ENCODE data around the gene CSTPP1.
"Not testable (repeated sequence)": the region's sequence is repeated elsewhere in the genome, so short reads cannot be mapped to it uniquely, and the experiment has no call there.

CSTPP1 gene

GRCh38 chr11:46997796-46998195 lies 61.2 kb downstream of the CSTPP1 start:
- H3K27me3 ChIP-seq (replicated peaks in 2 of 5; ENCODE audit: control insufficient read depth in 4 of 5, insufficient read depth in 5 of 5, low read length in 4 of 5); POLR2A ChIA-PET; H3K36me3 ChIP-seq (ENCODE audit: control insufficient read depth in 4 of 4, insufficient read depth in 4 of 4, low read length in 3 of 4); H3K27ac ChIP-seq (ENCODE audit: insufficient read depth in 1 of 2, low read depth in 1 of 2, low read length in 2 of 2, poor library complexity in 1 of 2, severe bottlenecking in 2 of 2); DNase-seq; H3K9me3 ChIP-seq (ENCODE audit: control extremely low read depth in 1 of 5, control insufficient read depth in 4 of 5, insufficient read depth in 2 of 5, low read depth in 1 of 5, low read length in 4 of 5); H3K4me3 ChIP-seq (ENCODE audit: control insufficient read depth in 1 of 7, extremely low read depth in 1 of 7, insufficient read depth in 4 of 7, low read depth in 2 of 7, low read length in 6 of 7): not testable (repeated sequence)
- CTCF ChIA-PET, result interaction anchor here (0.9 to 1.6 kb wide), 4 partner anchors 8 to 157 kb away, joined by 3 to 7 read pairs (median 4); no protein-coding TSS in a partner anchor
- over 99% methylated on average over 13 of the region's 14 CpGs for WGBS (ENCODE audit: insufficient coverage)
- H3K4me1 ChIP-seq (ENCODE audit: control extremely low read depth in 1 of 4, control insufficient read depth in 4 of 4, insufficient read depth in 4 of 4, low read length in 3 of 4), result peaks cover 12 to 30% (median 18%) of the 10 kb centered on the region in 4 experiments

DNA sequence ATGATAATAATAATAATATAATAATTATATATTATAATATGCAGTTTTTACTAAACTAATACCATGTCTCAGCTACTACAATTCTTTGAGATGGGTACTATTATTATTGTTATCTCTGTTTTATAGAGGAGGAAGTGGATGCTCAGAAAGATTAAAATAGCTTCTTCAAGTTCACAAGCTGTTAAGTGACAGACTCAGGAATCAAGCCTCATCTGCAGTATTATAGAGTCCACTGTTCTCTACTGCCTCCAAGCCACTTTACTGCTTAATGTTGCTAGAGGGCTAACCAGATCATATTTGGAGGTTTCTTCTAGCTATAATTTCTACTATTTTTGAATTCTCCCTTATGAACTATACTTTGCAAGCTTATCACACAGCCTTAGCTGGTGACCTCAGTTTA lies 62.7 kb downstream of the CSTPP1 start:
- Histone ChIP-seq H3K27ac (ENCODE audit: insufficient read depth in 1 of 2, low read depth in 1 of 2, low read length in 2 of 2, poor library complexity in 1 of 2, severe bottlenecking in 2 of 2) (no peak overlapping the region), H3K36me3 (ENCODE audit: control insufficient read depth in 4 of 4, insufficient read depth in 4 of 4, low read length in 3 of 4) (peaks cover 0 to 4% (median 2%) of the 10 kb centered on the region in 4 experiments), H3K4me3 (ENCODE audit: control insufficient read depth in 1 of 7, extremely low read depth in 1 of 7, insufficient read depth in 4 of 7, low read depth in 2 of 7, low read length in 6 of 7) (no peak overlapping the region), H3K9me3 (ENCODE audit: control extremely low read depth in 1 of 5, control insufficient read depth in 4 of 5, insufficient read depth in 2 of 5, low read depth in 1 of 5, low read length in 4 of 5) (no peaks in the 10 kb centered on the region), H3K27me3 (replicated peaks in 2 of 5; ENCODE audit: control insufficient read depth in 4 of 5, insufficient read depth in 5 of 5, low read length in 4 of 5) (no peaks in the 10 kb centered on the region), H3K4me1 (ENCODE audit: control extremely low read depth in 1 of 4, control insufficient read depth in 4 of 4, insufficient read depth in 4 of 4, low read length in 3 of 4) (peaks cover 23 to 42% (median 32%) of the 10 kb centered on the region in 4 experiments)
- DNase-seq, result peak in 1 of 3 donors; percentile 31
- ChIA-PET CTCF (interaction anchor here (1.1 to 2.6 kb wide), 5 partner anchors 10 to 72 kb away, joined by 3 to 9 read pairs (median 5); no protein-coding TSS in a partner anchor), POLR2A (no interaction called here)

GRCh38 chr11:47000033-47000432 lies 63.5 kb downstream of the CSTPP1 start:
- WGBS (ENCODE audit: insufficient coverage), result 90% methylated on average over 2 of the region's 2 CpGs
- Histone ChIP-seq H3K36me3 (ENCODE audit: control insufficient read depth in 4 of 4, insufficient read depth in 4 of 4, low read length in 3 of 4) (peaks cover 0 to 4% (median 2%) of the 10 kb centered on the region in 4 experiments), H3K4me1 (ENCODE audit: control extremely low read depth in 1 of 4, control insufficient read depth in 4 of 4, insufficient read depth in 4 of 4, low read length in 3 of 4) (peaks cover 29 to 48% (median 40%) of the 10 kb centered on the region in 4 experiments), H3K27ac (ENCODE audit: insufficient read depth in 1 of 2, low read depth in 1 of 2, low read length in 2 of 2, poor library complexity in 1 of 2, severe bottlenecking in 2 of 2) (no peak overlapping the region), H3K9me3 (ENCODE audit: control extremely low read depth in 1 of 5, control insufficient read depth in 4 of 5, insufficient read depth in 2 of 5, low read depth in 1 of 5, low read length in 4 of 5) (no peaks in the 10 kb centered on the region), H3K4me3 (ENCODE audit: control insufficient read depth in 1 of 7, extremely low read depth in 1 of 7, insufficient read depth in 4 of 7, low read depth in 2 of 7, low read length in 6 of 7) (no peak overlapping the region), H3K27me3 (replicated peaks in 2 of 5; ENCODE audit: control insufficient read depth in 4 of 5, insufficient read depth in 5 of 5, low read length in 4 of 5) (no peaks in the 10 kb centered on the region)
- ChIA-PET POLR2A (interaction anchor here (0.6 kb wide), 1 partner anchor 37 kb away, joined by 3 read pairs; no protein-coding TSS in a partner anchor), CTCF (interaction anchor here (0.7 to 2.6 kb wide), 7 partner anchors 13 to 153 kb away, joined by 3 to 9 read pairs (median 3); no protein-coding TSS in a partner anchor)
- DNase-seq, result peak in 1 of 3 donors; percentile 26

- CTCF ChIA-PET, result interaction anchor here (1.3 to 1.6 kb wide), 2 partner anchors 9 to 88 kb away, joined by 4 read pairs; no protein-coding TSS in a partner anchor
- 0% methylated on average over 1 of the region's 3 CpGs for WGBS (ENCODE audit: insufficient coverage)
- Histone ChIP-seq H3K27ac (ENCODE audit: insufficient read depth in 1 of 2, low read depth in 1 of 2, low read length in 2 of 2, poor library complexity in 1 of 2, severe bottlenecking in 2 of 2) (peak overlapping the region in 1 of 2 experiments; percentile 52), H3K27me3 (replicated peaks in 2 of 5; ENCODE audit: control insufficient read depth in 4 of 5, insufficient read depth in 5 of 5, low read length in 4 of 5) (no peaks in the 10 kb centered on the region), H3K4me3 (ENCODE audit: control insufficient read depth in 1 of 7, extremely low read depth in 1 of 7, insufficient read depth in 4 of 7, low read depth in 2 of 7, low read length in 6 of 7) (peak overlapping the region in 1 of 7 experiments; percentile 12), H3K36me3 (ENCODE audit: control insufficient read depth in 4 of 4, insufficient read depth in 4 of 4, low read length in 3 of 4) (peaks cover 0 to 4% (median 2%) of the 10 kb centered on the region in 4 experiments), H3K4me1 (ENCODE audit: control extremely low read depth in 1 of 4, control insufficient read depth in 4 of 4, insufficient read depth in 4 of 4, low read length in 3 of 4) (peaks cover 29 to 57% (median 51%) of the 10 kb centered on the region in 4 experiments), H3K9me3 (ENCODE audit: control extremely low read depth in 1 of 5, control insufficient read depth in 4 of 5, insufficient read depth in 2 of 5, low read depth in 1 of 5, low read length in 4 of 5) (no peaks in the 10 kb centered on the region)
- peak in 2 of 3 donors; percentile 62 to 77 for DNase-seq
- POLR2A ChIA-PET, result no interaction called here
Observed at GRCh38 chr11:47001781-47002181, 65.2 kb downstream of the CSTPP1 start.

DNA sequence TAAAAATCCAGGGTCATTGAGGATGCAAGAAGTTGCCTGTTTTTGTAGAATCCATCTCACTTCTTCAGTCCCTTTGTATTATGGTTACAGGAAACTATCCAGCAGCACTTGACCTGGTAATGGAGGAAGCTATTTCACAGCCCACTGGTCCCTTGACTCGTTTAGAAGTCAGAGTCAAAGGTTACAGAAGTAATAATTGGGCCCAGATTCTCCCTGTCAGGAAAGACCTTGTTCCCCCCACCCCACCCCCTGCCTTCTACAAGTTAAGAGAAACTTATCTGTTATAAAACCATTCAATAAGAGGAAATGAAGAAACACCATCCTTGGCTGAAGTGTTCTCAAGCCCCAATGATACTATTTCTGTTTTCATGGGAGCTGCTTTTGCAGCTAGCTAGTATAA lies 65.8 kb downstream of the CSTPP1 start:
- Histone ChIP-seq H3K9me3 (ENCODE audit: control extremely low read depth in 1 of 5, control insufficient read depth in 4 of 5, insufficient read depth in 2 of 5, low read depth in 1 of 5, low read length in 4 of 5) (no peaks in the 10 kb centered on the region), H3K27me3 (replicated peaks in 2 of 5; ENCODE audit: control insufficient read depth in 4 of 5, insufficient read depth in 5 of 5, low read length in 4 of 5) (no peaks in the 10 kb centered on the region)
- WGBS (ENCODE audit: insufficient coverage), result no CpG with 5 or more reads among the region's 1 CpG

DNA sequence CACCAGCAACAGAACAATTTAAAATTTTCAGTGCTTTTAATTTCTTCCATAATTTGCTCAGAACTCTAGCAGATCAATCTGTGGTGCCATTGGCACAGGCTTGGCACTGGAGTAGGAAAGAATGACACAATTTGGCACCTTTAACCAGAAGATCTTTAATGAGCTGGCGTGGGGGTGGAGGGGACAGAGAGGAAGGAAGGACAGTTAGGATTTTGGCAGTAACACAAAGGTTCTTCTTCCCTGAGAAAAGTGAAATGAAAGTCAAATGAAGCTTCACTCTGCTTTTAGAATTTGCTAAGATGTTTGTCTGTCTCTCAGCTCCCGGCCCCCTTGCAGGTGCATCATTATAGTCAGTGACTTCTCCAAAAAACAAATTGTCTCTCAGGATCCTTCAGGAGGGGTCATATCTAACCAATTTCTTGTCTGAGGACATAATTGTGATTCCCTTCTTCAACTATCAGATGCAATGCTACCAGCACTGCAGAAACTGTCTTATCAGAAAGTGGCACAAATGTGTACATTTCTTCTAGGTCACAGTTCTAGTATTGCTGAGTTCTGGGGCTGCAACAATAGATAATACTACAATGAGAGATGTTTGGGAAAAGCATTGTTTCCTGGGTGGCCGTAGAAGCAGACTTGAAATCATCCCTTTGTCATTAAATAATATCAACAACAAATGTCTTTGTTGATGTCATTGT lies 66.8 kb downstream of the CSTPP1 start:
- H3K4me1 ChIP-seq (ENCODE audit: control extremely low read depth in 1 of 4, control insufficient read depth in 4 of 4, insufficient read depth in 4 of 4, low read length in 3 of 4), result peaks cover 29 to 57% (median 51%) of the 10 kb centered on the region in 4 experiments
- peak overlapping the region in 1 of 2 experiments; percentile 38 for H3K27ac ChIP-seq (ENCODE audit: insufficient read depth in 1 of 2, low read depth in 1 of 2, low read length in 2 of 2, poor library complexity in 1 of 2, severe bottlenecking in 2 of 2)
- ChIA-PET POLR2A (interaction anchor here (0.6 to 0.7 kb wide), 2 partner anchors 40 to 253 kb away, joined by 3 to 4 read pairs; no protein-coding TSS in a partner anchor), CTCF (interaction anchor here (0.6 to 1.4 kb wide), 4 partner anchors 16 to 389 kb away, joined by 3 to 4 read pairs (median 3); no protein-coding TSS in a partner anchor)
- DNase-seq, result peak in 1 of 3 donors; percentile 34
- WGBS (ENCODE audit: insufficient coverage), result 62% methylated on average over 2 of the region's 3 CpGs
- no peaks in the 10 kb centered on the region for H3K27me3 ChIP-seq (replicated peaks in 2 of 5; ENCODE audit: control insufficient read depth in 4 of 5, insufficient read depth in 5 of 5, low read length in 4 of 5)
- no peaks in the 10 kb centered on the region for H3K36me3 ChIP-seq (ENCODE audit: control insufficient read depth in 4 of 4, insufficient read depth in 4 of 4, low read length in 3 of 4)
- H3K4me3 ChIP-seq (ENCODE audit: control insufficient read depth in 1 of 7, extremely low read depth in 1 of 7, insufficient read depth in 4 of 7, low read depth in 2 of 7, low read length in 6 of 7), result peak overlapping the region in 1 of 7 experiments; percentile 31
- no peaks in the 10 kb centered on the region for H3K9me3 ChIP-seq (ENCODE audit: control extremely low read depth in 1 of 5, control insufficient read depth in 4 of 5, insufficient read depth in 2 of 5, low read depth in 1 of 5, low read length in 4 of 5)

More for the DNA sequence above, 65.8 kb downstream of the CSTPP1 start:
- POLR2A ChIA-PET, result no interaction called here
- Histone ChIP-seq H3K4me1 (ENCODE audit: control extremely low read depth in 1 of 4, control insufficient read depth in 4 of 4, insufficient read depth in 4 of 4, low read length in 3 of 4) (peaks cover 29 to 57% (median 51%) of the 10 kb centered on the region in 4 experiments), H3K27ac (ENCODE audit: insufficient read depth in 1 of 2, low read depth in 1 of 2, low read length in 2 of 2, poor library complexity in 1 of 2, severe bottlenecking in 2 of 2) (peak overlapping the region in 1 of 2 experiments; percentile 52), H3K36me3 (ENCODE audit: control insufficient read depth in 4 of 4, insufficient read depth in 4 of 4, low read length in 3 of 4) (peaks cover 0 to 4% (median 2%) of the 10 kb centered on the region in 4 experiments), H3K4me3 (ENCODE audit: control insufficient read depth in 1 of 7, extremely low read depth in 1 of 7, insufficient read depth in 4 of 7, low read depth in 2 of 7, low read length in 6 of 7) (no peak overlapping the region)
- DNase-seq, result peak in 2 of 3 donors; percentile 9 to 31
- CTCF ChIA-PET, result interaction anchor here (1.0 to 1.6 kb wide), 4 partner anchors 9 to 89 kb away, joined by 3 to 4 read pairs (median 4); no protein-coding TSS in a partner anchor

DNA sequence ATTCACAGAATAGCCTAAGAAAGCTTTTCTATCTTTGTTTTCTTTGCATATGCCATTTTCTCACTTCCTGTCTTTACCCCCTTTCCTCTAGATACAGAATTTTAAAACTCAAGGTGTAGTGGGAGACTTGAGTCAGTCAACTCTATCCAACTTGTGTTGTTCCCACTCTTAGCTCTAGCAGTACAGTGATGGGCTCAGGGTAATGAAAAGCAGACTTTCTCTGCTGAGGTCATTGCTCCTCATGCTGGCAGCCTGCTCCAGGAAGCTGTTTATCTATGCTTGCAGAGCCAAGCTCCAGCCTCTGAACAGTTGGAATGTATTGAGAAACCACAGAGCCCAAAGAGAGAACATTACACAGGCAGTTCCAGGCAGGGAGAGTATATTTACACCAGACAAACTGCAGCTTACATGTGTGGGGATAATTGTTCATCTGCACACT lies 68.1 kb downstream of the CSTPP1 start:
- H3K9me3 ChIP-seq (ENCODE audit: control extremely low read depth in 1 of 5, control insufficient read depth in 4 of 5, insufficient read depth in 2 of 5, low read depth in 1 of 5, low read length in 4 of 5), result no peaks in the 10 kb centered on the region
- ChIA-PET CTCF (interaction anchor here (1.3 kb wide), 1 partner anchor 88 kb away, joined by 5 read pairs; no protein-coding TSS in a partner anchor), POLR2A (no interaction called here)
- H3K4me3 ChIP-seq (ENCODE audit: control insufficient read depth in 1 of 7, extremely low read depth in 1 of 7, insufficient read depth in 4 of 7, low read depth in 2 of 7, low read length in 6 of 7), result peak overlapping the region in 1 of 7 experiments; percentile 35
- H3K27ac ChIP-seq (ENCODE audit: insufficient read depth in 1 of 2, low read depth in 1 of 2, low read length in 2 of 2, poor library complexity in 1 of 2, severe bottlenecking in 2 of 2), result peak overlapping the region in 1 of 2 experiments; percentile 64
- peaks cover 29 to 55% (median 50%) of the 10 kb centered on the region in 4 experiments for H3K4me1 ChIP-seq (ENCODE audit: control extremely low read depth in 1 of 4, control insufficient read depth in 4 of 4, insufficient read depth in 4 of 4, low read length in 3 of 4)
- DNase-seq, result peak; percentile 79 to 94 (median 90)
- H3K27me3 ChIP-seq (replicated peaks in 2 of 5; ENCODE audit: control insufficient read depth in 4 of 5, insufficient read depth in 5 of 5, low read length in 4 of 5), result no peaks in the 10 kb centered on the region
- no peaks in the 10 kb centered on the region for H3K36me3 ChIP-seq (ENCODE audit: control insufficient read depth in 4 of 4, insufficient read depth in 4 of 4, low read length in 3 of 4)

Measured in common myeloid progenitor, CD34-positive (primary cell).